ENCODE data around the gene FTO. TPM values are rescaled to one million over a fixed set of nuclear protein-coding genes. Genes with fewer than 3 reads are reported as not detected.

FTO gene
- polyA plus RNA-seq, 1 donor from 2014 or later = 80.1 TPM

- Histone ChIP-seq H3K9me3 (ENCODE audit: low read length) (no peaks in the 10 kb centered on the region), H3K79me2 (replicated peaks; ENCODE audit: insufficient read depth, low read length) (no peaks in the 10 kb centered on the region), H3K4me3 (ENCODE audit: low read length) (no peak overlapping the region), H3F3A (ENCODE audit: insufficient read depth, low read length, poor library complexity, severe bottlenecking) (no peaks in the 10 kb centered on the region), H4K20me1 (ENCODE audit: insufficient read depth) (no peaks in the 10 kb centered on the region), H3K36me3 (ENCODE audit: insufficient read depth, low read length) (no peaks in the 10 kb centered on the region), H3K27me3 (ENCODE audit: insufficient read depth, low read depth, low read length) (no peaks in the 10 kb centered on the region), H3K4me2 (ENCODE audit: low read length) (no peak overlapping the region), H3K9me2 (ENCODE audit: insufficient read depth, low read length) (no peaks in the 10 kb centered on the region), H3K27ac (ENCODE audit: low read length) (no peak overlapping the region), H3K9ac (ENCODE audit: low read length) (no peak overlapping the region), H2AFZ (ENCODE audit: low read depth, low read length) (no peak overlapping the region)
- TF ChIP-seq MXI1 (conservative IDR thresholded peaks at IDR 0.05; ENCODE audit: poor library complexity, severe bottlenecking) (no peak), SMC3 (conservative IDR thresholded peaks at IDR 0.05; ENCODE audit: poor library complexity) (no peak), POLR2AphosphoS5 (IDR thresholded peaks at IDR 0.05) (no peak), TAF1 (IDR thresholded peaks at IDR 0.05; ENCODE audit: low read depth) (no peak), REST (IDR thresholded peaks at IDR 0.05; ENCODE audit: borderline replicate concordance) (no peak), RAD21 (conservative IDR thresholded peaks at IDR 0.05) (no peak), EZH2 (IDR thresholded peaks at IDR 0.05; ENCODE audit: borderline replicate concordance, insufficient read depth, low read length, poor library complexity, severe bottlenecking) (no peak), EP300 (conservative IDR thresholded peaks at IDR 0.05; ENCODE audit: poor library complexity, severe bottlenecking) (no peak), CTCF (IDR thresholded peaks at IDR 0.05; ENCODE audit: poor library complexity, severe bottlenecking) (no peak)
Observed at GRCh38 chr16:53913099-53913870, 209.3 kb downstream of the FTO start.

GRCh38 chr16:53913920-53914319 lies 210.0 kb downstream of the FTO start:
- Histone ChIP-seq H3K79me2 (replicated peaks; ENCODE audit: insufficient read depth, low read length) (no peaks in the 10 kb centered on the region), H3K36me3 (ENCODE audit: insufficient read depth, low read length) (no peaks in the 10 kb centered on the region), H3K9me2 (ENCODE audit: insufficient read depth, low read length) (no peaks in the 10 kb centered on the region), H3K9ac (ENCODE audit: low read length) (no peak overlapping the region), H3K4me2 (ENCODE audit: low read length) (no peak overlapping the region), H2AFZ (ENCODE audit: low read depth, low read length) (no peak overlapping the region), H4K20me1 (ENCODE audit: insufficient read depth) (no peaks in the 10 kb centered on the region), H3K27ac (ENCODE audit: low read length) (no peak overlapping the region), H3K9me3 (ENCODE audit: low read length) (no peaks in the 10 kb centered on the region), H3K4me3 (ENCODE audit: low read length) (no peak overlapping the region), H3F3A (ENCODE audit: insufficient read depth, low read length, poor library complexity, severe bottlenecking) (no peaks in the 10 kb centered on the region), H3K27me3 (ENCODE audit: insufficient read depth, low read depth, low read length) (no peaks in the 10 kb centered on the region)
- TF ChIP-seq SMC3 (conservative IDR thresholded peaks at IDR 0.05; ENCODE audit: poor library complexity) = no peak
- TF ChIP-seq EZH2 (IDR thresholded peaks at IDR 0.05; ENCODE audit: borderline replicate concordance, insufficient read depth, low read length, poor library complexity, severe bottlenecking) = no peak
- TF ChIP-seq REST (IDR thresholded peaks at IDR 0.05; ENCODE audit: borderline replicate concordance) = no peak
- no peak for TF ChIP-seq CTCF (IDR thresholded peaks at IDR 0.05; ENCODE audit: poor library complexity, severe bottlenecking)
- no peak for TF ChIP-seq TAF1 (IDR thresholded peaks at IDR 0.05; ENCODE audit: low read depth)
- TF ChIP-seq RAD21 (conservative IDR thresholded peaks at IDR 0.05) = no peak
- TF ChIP-seq MXI1 (conservative IDR thresholded peaks at IDR 0.05; ENCODE audit: poor library complexity, severe bottlenecking) = no peak
- TF ChIP-seq EP300 (conservative IDR thresholded peaks at IDR 0.05; ENCODE audit: poor library complexity, severe bottlenecking) = no peak
- TF ChIP-seq POLR2AphosphoS5 (IDR thresholded peaks at IDR 0.05) = no peak

Data from neural cell (in vitro differentiated cells).